GM21390 (cell line): Measurements from ENCODE around the gene ASGR2.
"Not testable (repeated sequence)": the region's sequence is repeated elsewhere in the genome, so short reads cannot be mapped to it uniquely, and the experiment has no call there.

Experiments
- ATAC-seq: cut with Tn5 transposase; IDR thresholded peaks from one replicate; pipeline ENCODE4 v1.9.1; 2021; ENCODE audit not compliant: unreplicated experiment

The ASGR2 gene

DNA sequence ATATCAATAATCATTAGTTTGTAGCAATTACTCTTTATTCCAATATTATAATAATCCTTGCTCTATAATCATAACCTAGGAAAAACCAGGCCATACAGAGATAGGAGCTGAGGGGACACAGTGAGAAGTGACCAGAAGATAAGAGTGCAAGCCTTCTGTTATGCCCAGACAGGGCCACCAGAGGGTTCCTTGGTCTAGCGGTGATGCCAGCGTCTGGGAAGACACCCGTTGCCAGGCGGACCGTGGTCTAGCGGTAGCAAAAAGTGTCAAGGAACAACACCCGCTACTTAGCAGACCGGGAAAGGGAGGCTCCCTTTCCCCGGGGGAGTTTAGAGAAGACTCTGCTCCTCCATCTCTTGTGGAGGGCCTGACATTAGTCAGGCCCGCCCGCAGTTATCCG, 11.8 kb upstream of the ASGR2 start:
- not testable (repeated sequence) for ATAC-seq

GRCh38 chr17:7124923-7125322, 10.3 kb upstream of the ASGR2 start:
- no peak for ATAC-seq

DNA sequence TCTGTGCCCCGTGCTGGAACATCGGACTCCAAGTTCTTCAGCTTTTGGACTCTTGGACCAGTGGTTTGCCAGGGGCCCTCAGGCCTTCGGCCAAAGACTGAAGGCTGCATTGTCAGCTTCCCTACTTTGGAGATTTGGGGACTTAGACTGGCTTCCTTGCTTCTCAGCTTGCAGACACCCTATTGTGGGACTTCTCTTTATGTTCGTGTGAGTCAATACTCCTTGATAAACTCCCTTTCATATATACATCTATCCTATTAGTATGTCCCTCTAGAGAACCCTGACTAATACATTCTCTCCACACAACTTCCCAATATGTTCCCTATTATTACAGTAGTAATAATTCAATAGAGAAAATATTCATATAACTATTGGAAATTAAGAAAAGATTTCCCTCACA, 9.2 kb upstream of the ASGR2 start:
- ATAC-seq: no peak

- ATAC-seq: no peak
Observed at GRCh38 chr17:7122381-7122780, 7.8 kb upstream of the ASGR2 start.

DNA sequence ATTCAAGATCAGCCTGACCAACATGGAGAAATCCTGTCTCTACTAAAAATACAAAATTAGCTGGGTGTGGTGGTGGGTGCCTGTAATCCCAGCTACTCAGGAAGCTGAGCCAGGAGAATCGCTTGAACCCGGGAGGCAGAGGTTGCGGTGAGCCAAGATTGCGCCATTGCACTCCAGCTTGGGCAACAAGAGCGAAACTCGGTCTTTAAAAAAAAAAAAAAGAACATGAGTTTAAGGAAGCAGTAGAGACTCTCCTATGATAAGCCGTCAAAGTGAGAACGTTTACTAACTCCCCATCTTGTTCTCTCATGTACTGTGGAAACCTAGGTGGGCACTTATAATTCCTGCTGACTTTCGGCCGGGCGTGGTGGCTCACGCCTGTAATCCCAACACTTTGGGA, 6.0 kb upstream of the ASGR2 start:
- not testable (repeated sequence) for ATAC-seq

DNA sequence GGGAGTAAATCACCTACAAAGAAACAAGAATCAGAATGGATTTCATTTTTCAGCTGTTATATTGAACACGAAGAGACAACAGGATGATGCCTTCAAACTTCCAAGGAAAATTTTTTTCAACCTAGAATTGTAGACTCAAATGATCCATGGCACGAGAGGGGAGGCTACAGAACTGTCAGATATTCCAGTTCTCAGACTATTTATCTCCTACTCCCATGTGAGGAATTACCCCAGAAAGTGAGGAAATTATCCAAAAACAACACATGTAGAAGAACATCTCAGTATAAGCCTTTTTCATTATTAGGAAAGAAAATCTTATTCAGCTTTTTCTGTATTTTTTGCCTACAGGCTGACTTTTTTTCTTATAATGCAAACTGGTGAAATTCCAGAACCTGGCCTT, 5.5 kb upstream of the ASGR2 start:
- no peak for ATAC-seq

DNA sequence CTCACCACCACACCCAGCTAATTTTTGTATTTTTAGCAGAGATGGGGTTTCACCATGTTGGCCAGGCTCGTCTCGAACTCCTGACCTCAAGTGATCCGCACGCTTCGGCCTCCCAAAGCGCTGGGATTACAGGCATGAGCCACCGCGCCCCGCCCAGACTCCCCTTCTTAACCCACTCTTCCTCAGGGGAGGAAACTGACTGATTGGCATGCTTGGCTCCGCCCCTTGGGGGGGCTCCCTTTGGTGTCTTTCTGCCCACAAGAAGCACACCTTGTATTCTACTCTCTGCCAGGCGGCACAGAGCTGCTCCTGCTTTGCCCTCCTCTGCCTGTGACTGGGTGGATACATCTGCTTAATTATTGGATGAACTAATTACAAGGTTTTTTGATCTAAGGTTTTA, 4.7 kb upstream of the ASGR2 start:
- no peak for ATAC-seq

DNA sequence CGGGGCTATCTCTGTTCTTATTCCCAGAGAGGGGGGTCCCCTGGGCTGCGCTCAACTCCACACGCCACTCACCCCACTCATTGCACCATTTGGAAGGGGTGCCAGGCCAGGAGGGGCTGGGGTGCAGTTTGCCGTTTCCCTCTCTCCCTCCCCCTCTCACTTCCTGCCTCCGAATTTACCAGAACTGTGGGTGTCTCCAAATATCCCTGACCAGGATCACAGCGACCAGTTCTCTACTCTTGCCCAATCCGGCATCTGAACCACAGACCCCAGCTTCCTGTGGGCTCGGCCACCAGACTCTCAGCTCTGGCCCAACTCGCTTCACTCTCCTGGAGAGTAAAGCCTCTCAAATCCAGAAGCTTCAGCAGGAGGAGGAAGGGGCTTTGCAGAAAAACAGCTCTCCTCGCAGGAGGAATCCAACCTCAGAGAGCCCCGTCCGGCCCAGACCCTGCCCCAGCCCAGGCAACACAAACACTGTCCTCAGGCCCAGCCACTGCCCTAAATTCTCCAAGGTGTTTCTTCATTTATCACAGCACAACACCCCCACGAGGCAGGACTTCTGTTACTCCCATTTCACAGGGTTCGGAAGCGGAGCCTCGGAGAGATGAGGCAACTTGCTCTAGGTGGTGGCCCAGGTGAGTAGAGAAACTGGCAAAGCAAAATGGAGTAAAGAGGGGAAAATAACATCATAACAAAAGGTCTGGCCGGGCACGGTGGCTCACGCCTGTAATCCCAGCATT, 423 bp upstream of the ASGR2 start:
- ATAC-seq: no peak

DNA sequence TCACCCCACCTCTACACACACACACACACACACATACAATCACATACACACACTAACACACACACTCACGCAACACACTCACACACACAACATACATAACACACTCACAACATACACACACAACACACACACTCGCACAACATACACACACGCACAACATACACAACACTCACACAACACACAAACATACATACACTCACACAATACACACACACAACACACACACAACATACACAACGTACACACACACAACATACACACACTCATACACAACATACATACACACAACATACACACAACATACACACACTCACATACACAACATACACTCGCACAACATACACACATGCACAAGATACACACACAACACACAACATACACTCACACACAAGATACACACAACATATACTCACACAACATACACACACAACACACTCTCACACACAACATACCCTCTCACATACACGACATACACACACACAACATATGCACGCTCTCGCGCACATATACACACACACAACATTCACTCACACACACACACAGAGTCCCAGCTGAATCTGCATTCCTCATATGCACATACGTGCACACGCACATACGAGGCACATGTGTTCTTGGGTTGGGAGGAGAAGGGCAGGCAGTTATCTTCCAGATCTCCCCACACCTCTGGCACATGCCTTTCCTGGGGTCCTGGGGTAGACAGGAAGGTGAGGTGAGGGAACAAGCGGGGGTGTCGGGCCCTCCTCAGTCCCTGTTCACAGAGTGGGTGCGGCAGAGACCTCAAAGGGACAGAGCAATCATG, 1.1 kb downstream of the ASGR2 start:
- ATAC-seq: no peak

DNA sequence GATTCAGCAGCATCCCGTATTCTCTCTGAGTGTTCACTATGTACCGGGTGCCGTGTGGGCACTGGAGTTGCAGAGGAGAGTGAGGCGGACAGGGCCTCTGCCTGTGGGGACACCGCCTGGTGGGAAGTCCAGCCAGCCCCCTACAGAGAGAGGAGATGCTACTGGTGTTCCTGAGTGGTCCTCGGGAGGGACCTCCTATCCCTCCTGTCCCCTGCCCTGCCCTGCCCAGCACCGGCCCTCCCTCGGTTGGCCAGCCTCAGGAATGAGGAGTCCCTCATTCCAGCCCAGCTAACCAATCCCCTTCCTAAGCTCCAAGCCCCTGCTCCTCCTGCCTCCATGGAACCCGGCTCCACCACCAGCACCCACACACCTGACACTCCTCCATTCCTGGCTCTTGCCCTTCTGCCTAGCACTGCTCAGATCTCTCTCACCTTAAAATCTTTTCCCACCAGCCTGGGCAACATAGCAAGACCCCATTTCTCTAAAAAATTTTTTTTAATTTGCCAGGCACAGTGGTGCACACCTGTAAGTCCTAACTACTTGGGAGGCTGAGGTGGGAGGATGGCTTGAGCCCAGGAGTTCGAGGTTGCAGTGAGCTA, 2.0 kb downstream of the ASGR2 start:
- ATAC-seq: no peak

DNA sequence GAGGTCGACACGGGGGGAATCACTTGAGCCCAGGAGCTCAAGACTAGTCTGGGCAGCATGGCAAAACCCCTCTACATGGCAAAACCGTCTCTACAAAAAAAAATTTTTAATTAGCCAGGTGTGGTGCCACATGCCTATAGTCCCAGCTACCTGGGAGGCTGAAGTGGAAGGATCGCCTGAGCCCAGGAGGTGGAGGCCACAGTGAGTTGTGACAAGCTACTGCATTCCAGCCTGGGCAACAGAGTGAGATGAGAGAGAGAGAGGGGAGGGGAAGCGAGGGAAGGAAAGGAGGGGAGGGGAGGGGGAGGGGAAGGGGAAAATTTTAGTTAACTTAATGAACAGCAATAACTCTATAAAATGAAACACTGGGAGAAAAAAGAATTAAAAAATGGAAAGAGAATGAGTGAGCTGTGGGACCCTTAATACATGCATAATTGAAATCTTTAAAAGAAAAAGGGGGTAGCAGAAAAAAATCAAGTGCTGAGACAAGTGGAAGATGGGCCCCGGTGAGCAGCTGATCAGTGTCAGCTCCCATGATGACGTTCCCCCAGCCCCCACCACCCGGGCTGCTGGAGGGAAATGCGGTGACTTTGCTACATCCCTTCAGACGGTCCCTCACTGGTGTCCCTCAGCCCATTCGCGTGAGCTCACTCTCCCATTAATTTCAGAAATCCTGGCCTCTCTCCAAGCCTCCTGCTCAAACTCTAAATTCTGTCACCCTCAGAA, 2.7 kb downstream of the ASGR2 start:
- no peak for ATAC-seq

DNA sequence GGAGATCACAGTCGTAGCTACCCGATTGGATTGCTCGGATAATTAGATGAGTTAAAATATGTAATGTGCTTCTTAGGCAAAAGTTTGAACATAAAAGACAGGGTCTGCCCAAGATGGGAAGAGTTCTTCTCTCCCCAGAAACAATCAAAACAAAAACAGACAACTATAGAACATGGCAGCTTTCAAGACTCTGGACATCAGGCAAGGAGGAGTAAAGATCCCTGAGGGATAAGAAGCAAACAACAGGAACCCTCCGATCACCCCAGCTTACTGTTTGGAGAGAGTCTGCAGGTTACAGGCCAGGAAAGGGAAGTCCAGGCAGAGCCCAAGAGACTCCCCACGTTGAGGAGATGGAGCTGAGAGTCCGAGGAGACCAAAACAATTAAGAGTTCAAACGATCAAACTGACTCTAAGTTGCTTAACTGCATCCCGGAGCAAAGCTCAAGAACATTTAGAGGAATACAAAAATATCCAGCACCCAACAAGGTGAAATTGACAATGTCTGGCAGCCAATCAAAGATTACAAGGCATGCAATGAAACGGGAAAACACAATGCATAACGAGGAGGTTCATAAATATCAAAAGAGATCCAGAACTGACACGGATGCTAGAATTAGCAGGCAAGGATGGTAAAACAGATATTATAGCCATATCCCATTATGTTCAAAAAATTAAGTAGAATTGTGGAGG, 3.9 kb downstream of the ASGR2 start:
- no peak for ATAC-seq

GRCh38 chr17:7109461-7110322, 4.9 kb downstream of the ASGR2 start:
- no peak for ATAC-seq

GRCh38 chr17:7108981-7109380, 5.6 kb downstream of the ASGR2 start:
- no peak for ATAC-seq

DNA sequence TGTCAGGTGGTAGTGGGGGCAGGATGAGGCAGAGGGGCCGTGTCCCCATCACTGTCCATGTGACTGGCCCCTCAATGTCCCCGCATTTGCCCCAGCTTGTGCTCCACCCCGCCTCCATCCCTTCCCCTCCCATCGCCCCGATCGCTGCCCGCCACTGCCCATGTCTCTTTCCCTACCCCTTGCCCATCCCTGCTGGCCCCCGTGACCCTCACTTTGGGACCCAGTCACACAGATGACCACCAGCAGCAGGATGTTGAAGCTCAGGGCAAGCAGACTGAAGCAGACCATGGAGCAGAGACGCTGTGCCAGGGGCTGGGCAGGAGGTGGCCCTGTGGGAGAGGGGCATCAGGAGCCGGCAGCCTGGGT, 6.1 kb downstream of the ASGR2 start:
- no peak for ATAC-seq

GRCh38 chr17:7107795-7108559, 6.6 kb downstream of the ASGR2 start:
- ATAC-seq: no peak

GRCh38 chr17:7107012-7107754, 7.4 kb downstream of the ASGR2 start:
- ATAC-seq: no peak

GRCh38 chr17:7102421-7102820, 12.2 kb downstream of the ASGR2 start:
- ATAC-seq: no peak

GRCh38 chr17:7101531-7101930, 13.1 kb downstream of the ASGR2 start:
- no peak for ATAC-seq
